GM23338 (cell line): ENCODE measurements around the gene SEL1L3.

Source experiments
- CREB1 ChIP-seq: fragments of 250-450 bp; sonication (Bioruptor Pico); IDR thresholded peaks from 2 replicates; pipeline ENCODE4 v1.5.0; 2020; ENCODE audit warnings: low read depth, mild to moderate bottlenecking, moderate library complexity
- EZH2 ChIP-seq: fragments of 200-600 bp; sonication (generic); IDR thresholded peaks from one replicate; pipeline ENCODE4 v1.8.0; 2017; ENCODE audit warnings: antibody characterized with exemption, mild to moderate bottlenecking, low read depth; ENCODE audit not compliant: unreplicated experiment
- EZH2phosphoT487 ChIP-seq: fragments of 200-600 bp; sonication (generic); IDR thresholded peaks from one replicate; pipeline ENCODE4 v1.8.1; 2018; ENCODE audit warnings: antibody characterized with exemption; ENCODE audit not compliant: unreplicated experiment
- JUNB ChIP-seq: IDR thresholded peaks from one replicate; pipeline ENCODE4 v1.6.1; 2016; ENCODE audit warnings: antibody characterized with exemption; ENCODE audit not compliant: unreplicated experiment
- NANOG ChIP-seq: IDR thresholded peaks from 2 replicates; pipeline ENCODE4 v1.6.1; 2016; ENCODE audit warnings: antibody characterized with exemption, borderline replicate concordance
- POLR2AphosphoS5 ChIP-seq: IDR thresholded peaks from 2 replicates; pipeline ENCODE4 v1.6.1; 2016; ENCODE audit warnings: antibody characterized with exemption, low read depth
- STAT1 ChIP-seq: IDR thresholded peaks from one replicate; pipeline ENCODE4 v1.6.1; 2016; ENCODE audit warnings: antibody characterized with exemption; ENCODE audit not compliant: unreplicated experiment
- ZNF114 ChIP-seq: fragments of 250-450 bp; sonication (Bioruptor Pico); IDR thresholded peaks from 2 replicates; pipeline ENCODE4 v1.5.0; 2020; ENCODE audit warnings: mild to moderate bottlenecking, moderate library complexity
- ZNF331 ChIP-seq: fragments of 250-450 bp; sonication (Bioruptor Pico); IDR thresholded peaks from 2 replicates; pipeline ENCODE4 v1.5.0; 2020; ENCODE audit warnings: low read depth, mild to moderate bottlenecking, moderate library complexity
- ZNF462 ChIP-seq: fragments of 250-450 bp; sonication (Bioruptor Pico); IDR thresholded peaks from 2 replicates; pipeline ENCODE4 v1.5.0; 2020; ENCODE audit warnings: mild to moderate bottlenecking, moderate library complexity
- TF ChIP-seq, protein P1 (sequence below), 2 experiments: fragments of 200-600 bp in 1 of 2; sonication (generic) in 1 of 2; conservative IDR thresholded peaks; 2 replicates each; pipeline versions ENCODE4 v1.5.1 to v1.6.1; 2016 to 2017; ENCODE audit warnings: antibody characterized with exemption in 2 of 2, low read depth in 2 of 2, mild to moderate bottlenecking in 2 of 2, moderate library complexity in 1 of 2
- TF ChIP-seq, protein P2 (sequence below): IDR thresholded peaks from one replicate; pipeline ENCODE4 v1.6.1; 2018; ENCODE audit warnings: antibody characterized with exemption; ENCODE audit not compliant: unreplicated experiment
- TF ChIP-seq, protein P3 (sequence below): IDR thresholded peaks from 2 replicates; pipeline ENCODE4 v1.6.1; 2016; ENCODE audit warnings: antibody characterized with exemption

GRCh38 chr4:25750874-25751273, 111.9 kb downstream of the SEL1L3 start:
- TF ChIP-seq, protein P1, sequence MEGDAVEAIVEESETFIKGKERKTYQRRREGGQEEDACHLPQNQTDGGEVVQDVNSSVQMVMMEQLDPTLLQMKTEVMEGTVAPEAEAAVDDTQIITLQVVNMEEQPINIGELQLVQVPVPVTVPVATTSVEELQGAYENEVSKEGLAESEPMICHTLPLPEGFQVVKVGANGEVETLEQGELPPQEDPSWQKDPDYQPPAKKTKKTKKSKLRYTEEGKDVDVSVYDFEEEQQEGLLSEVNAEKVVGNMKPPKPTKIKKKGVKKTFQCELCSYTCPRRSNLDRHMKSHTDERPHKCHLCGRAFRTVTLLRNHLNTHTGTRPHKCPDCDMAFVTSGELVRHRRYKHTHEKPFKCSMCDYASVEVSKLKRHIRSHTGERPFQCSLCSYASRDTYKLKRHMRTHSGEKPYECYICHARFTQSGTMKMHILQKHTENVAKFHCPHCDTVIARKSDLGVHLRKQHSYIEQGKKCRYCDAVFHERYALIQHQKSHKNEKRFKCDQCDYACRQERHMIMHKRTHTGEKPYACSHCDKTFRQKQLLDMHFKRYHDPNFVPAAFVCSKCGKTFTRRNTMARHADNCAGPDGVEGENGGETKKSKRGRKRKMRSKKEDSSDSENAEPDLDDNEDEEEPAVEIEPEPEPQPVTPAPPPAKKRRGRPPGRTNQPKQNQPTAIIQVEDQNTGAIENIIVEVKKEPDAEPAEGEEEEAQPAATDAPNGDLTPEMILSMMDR (conservative IDR thresholded peaks at IDR 0.05; ENCODE audit: low read depth in 2 of 2): no peak
- TF ChIP-seq, protein P2, sequence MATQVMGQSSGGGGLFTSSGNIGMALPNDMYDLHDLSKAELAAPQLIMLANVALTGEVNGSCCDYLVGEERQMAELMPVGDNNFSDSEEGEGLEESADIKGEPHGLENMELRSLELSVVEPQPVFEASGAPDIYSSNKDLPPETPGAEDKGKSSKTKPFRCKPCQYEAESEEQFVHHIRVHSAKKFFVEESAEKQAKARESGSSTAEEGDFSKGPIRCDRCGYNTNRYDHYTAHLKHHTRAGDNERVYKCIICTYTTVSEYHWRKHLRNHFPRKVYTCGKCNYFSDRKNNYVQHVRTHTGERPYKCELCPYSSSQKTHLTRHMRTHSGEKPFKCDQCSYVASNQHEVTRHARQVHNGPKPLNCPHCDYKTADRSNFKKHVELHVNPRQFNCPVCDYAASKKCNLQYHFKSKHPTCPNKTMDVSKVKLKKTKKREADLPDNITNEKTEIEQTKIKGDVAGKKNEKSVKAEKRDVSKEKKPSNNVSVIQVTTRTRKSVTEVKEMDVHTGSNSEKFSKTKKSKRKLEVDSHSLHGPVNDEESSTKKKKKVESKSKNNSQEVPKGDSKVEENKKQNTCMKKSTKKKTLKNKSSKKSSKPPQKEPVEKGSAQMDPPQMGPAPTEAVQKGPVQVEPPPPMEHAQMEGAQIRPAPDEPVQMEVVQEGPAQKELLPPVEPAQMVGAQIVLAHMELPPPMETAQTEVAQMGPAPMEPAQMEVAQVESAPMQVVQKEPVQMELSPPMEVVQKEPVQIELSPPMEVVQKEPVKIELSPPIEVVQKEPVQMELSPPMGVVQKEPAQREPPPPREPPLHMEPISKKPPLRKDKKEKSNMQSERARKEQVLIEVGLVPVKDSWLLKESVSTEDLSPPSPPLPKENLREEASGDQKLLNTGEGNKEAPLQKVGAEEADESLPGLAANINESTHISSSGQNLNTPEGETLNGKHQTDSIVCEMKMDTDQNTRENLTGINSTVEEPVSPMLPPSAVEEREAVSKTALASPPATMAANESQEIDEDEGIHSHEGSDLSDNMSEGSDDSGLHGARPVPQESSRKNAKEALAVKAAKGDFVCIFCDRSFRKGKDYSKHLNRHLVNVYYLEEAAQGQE: no peak
- TF ChIP-seq POLR2AphosphoS5 (no peak), STAT1 (no peak), ZNF114 (CRISPR knock-in tag) (no peak), EZH2 (no peak), CREB1 (CRISPR knock-in tag) (no peak), ZNF331 (CRISPR knock-in tag) (no peak), ZNF462 (CRISPR knock-in tag) (no peak), EZH2phosphoT487 (no peak), JUNB (no peak), NANOG (no peak)
- TF ChIP-seq, protein P3, sequence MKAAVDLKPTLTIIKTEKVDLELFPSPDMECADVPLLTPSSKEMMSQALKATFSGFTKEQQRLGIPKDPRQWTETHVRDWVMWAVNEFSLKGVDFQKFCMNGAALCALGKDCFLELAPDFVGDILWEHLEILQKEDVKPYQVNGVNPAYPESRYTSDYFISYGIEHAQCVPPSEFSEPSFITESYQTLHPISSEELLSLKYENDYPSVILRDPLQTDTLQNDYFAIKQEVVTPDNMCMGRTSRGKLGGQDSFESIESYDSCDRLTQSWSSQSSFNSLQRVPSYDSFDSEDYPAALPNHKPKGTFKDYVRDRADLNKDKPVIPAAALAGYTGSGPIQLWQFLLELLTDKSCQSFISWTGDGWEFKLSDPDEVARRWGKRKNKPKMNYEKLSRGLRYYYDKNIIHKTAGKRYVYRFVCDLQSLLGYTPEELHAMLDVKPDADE: no peak
